ENCODE results near the gene METTL24. TPM values are rescaled to one million over a fixed set of nuclear protein-coding genes. Genes with fewer than 3 reads are reported as not detected.

Gene METTL24
- total and polyA plus RNA-seq, 2 of the 8 experiments (the other 6 are each of a cell fraction or from before 2014, with no cell fraction given) = 0.30 to 0.39 TPM

GRCh38 chr6:110378552-110378951, 20.4 kb upstream of the METTL24 start:
- Histone ChIP-seq H3K4me3 (ENCODE audit: extremely low read depth in 1 of 4, insufficient read depth in 2 of 4, low read depth in 3 of 4, low read length in 4 of 4) (no peak overlapping the region), H3K14ac (ENCODE audit: insufficient read length) (no peak overlapping the region), H4K20me1 (replicated peaks in 1 of 2; ENCODE audit: control insufficient read depth in 1 of 2, insufficient read depth in 2 of 2, low read length in 2 of 2) (no peaks in the 10 kb centered on the region), H3K4ac (replicated peaks; ENCODE audit: insufficient read length, low read depth, low read length) (no peak overlapping the region), H3K9ac (replicated peaks in 1 of 4; ENCODE audit: extremely low read depth in 1 of 4, low read depth in 3 of 4, low read length in 3 of 4) (no peak overlapping the region), H2BK12ac (ENCODE audit: low read depth, low read length) (no peak overlapping the region), H2BK15ac (ENCODE audit: low read length) (peak overlapping the region; percentile 81; the same call in 1 of the 2 replicates), H3K23me2 (ENCODE audit: low read depth, low read length) (no peaks in the 10 kb centered on the region), H3K4me1 (replicated peaks in 1 of 4; ENCODE audit: control insufficient read depth in 3 of 4, insufficient read depth in 4 of 4, low read length in 3 of 4) (peaks cover 0 to 6% (median 3%) of the 10 kb centered on the region in 4 experiments; a peak in 6 of 7 replicates), H3K18ac (ENCODE audit: extremely low read depth, low read length) (peak overlapping the region; percentile 32; the same call in 1 of the 2 replicates), H2BK120ac (replicated peaks; ENCODE audit: low read depth, low read length) (no peak overlapping the region), H2AK5ac (ENCODE audit: low read depth, low read length) (no peak overlapping the region), H4K8ac (ENCODE audit: extremely low read depth, insufficient read depth, low read length) (no peak overlapping the region), H3K23ac (ENCODE audit: insufficient read length) (no peak overlapping the region), H3K27ac (ENCODE audit: low read depth, low read length) (no peak overlapping the region), H4K5ac (ENCODE audit: insufficient read length, low read depth, low read length) (no peak overlapping the region), H3K56ac (replicated peaks; ENCODE audit: insufficient read length, low read depth, low read length) (no peak overlapping the region), H3K9me3 (ENCODE audit: insufficient read depth in 2 of 2, low read depth in 1 of 2, low read length in 1 of 2) (no peaks in the 10 kb centered on the region), H3K79me1 (ENCODE audit: low read depth, low read length) (no peaks in the 10 kb centered on the region), H2BK20ac (ENCODE audit: low read length) (no peak overlapping the region), H3K27me3 (replicated peaks in 1 of 4; ENCODE audit: control insufficient read depth in 3 of 4, extremely low read depth in 1 of 4, insufficient read depth in 3 of 4, low read length in 3 of 4) (no peaks in the 10 kb centered on the region), H2BK5ac (ENCODE audit: low read depth, low read length) (no peak overlapping the region), H2AFZ (ENCODE audit: low read length) (0 out of 2 replicates have a peak overlapping the region, but pooled peaks have one; percentile 28), H4K91ac (replicated peaks; ENCODE audit: insufficient read length, low read length) (no peak overlapping the region), H3K79me2 (ENCODE audit: control insufficient read depth in 1 of 2, insufficient read depth in 2 of 2, low read length in 2 of 2) (no peaks in the 10 kb centered on the region), H3K36me3 (ENCODE audit: control insufficient read depth in 2 of 4, insufficient read depth in 4 of 4, low read length in 3 of 4) (no peaks in the 10 kb centered on the region), H3K4me2 (ENCODE audit: insufficient read depth in 1 of 2, low read depth in 2 of 2, low read length in 2 of 2) (peak overlapping the region in 1 of 2 experiments; percentile 11; a peak in 1 of 4 replicates)
- DNase-seq (ENCODE audit: low read depth in 1 of 2, low spot score in 2 of 2) (peak; percentile 27 to 50), FAIRE-seq (no peak)
- CTCF ChIA-PET (ENCODE audit: partially characterized antibody) = interaction anchor here (1.1 kb wide), 1 partner anchor 9 kb away, joined by 3 read pairs; no protein-coding TSS in a partner anchor
- POLR2A ChIA-PET (ENCODE audit: partially characterized antibody) = no interaction called here
- 83% methylated on average over 9 of the region's 9 CpGs; no CpG with 5 or more reads in 1 of the 2 experiments for WGBS, 2 experiments (ENCODE audit: extremely low coverage in 1 of 2, insufficient coverage in 1 of 2, insufficient read length in 1 of 2, insufficient replicate concordance in 2 of 2, low coverage in 1 of 2, low lambda C conversion rate in 2 of 2, missing lambda C conversion rate in 1 of 2)
- TF ChIP-seq POU5F1 (IDR thresholded peaks at IDR 0.05; ENCODE audit: low read depth, low read length) = no peak
- TF ChIP-seq POLR2AphosphoS5 (IDR thresholded peaks at IDR 0.05; ENCODE audit: low read depth, low read length) = no peak
- no peak for TF ChIP-seq FOSL1 (IDR thresholded peaks at IDR 0.05; ENCODE audit: insufficient read depth, low read depth, low read length)
- no peak for TF ChIP-seq BRCA1 (IDR thresholded peaks at IDR 0.05; ENCODE audit: low read depth, low read length)
- no peak for TF ChIP-seq GTF2F1 (IDR thresholded peaks at IDR 0.05; ENCODE audit: borderline replicate concordance, low read depth, low read length)
- peak in 1 of 3 experiments; percentile 9; a peak in 1 of 4 replicates for TF ChIP-seq CTCF (IDR thresholded peaks at IDR 0.05; ENCODE audit: control extremely low read depth in 1 of 3, insufficient read depth in 1 of 3, low read depth in 1 of 3, low read length in 3 of 3)
- TF ChIP-seq CBX5 (IDR thresholded peaks at IDR 0.05; ENCODE audit: low read depth, low read length) = no peak
- TF ChIP-seq NANOG (IDR thresholded peaks at IDR 0.05; ENCODE audit: insufficient read depth, low read depth, low read length, poor library complexity, severe bottlenecking) = no peak
- 0 out of 4 replicates have a peak, but pooled peaks of 1 of the 2 experiments have one; percentile 14 for TF ChIP-seq RAD21 (IDR thresholded peaks at IDR 0.05 in 1 of 2, conservative IDR thresholded peaks at IDR 0.05 in 1 of 2; ENCODE audit: low read depth in 2 of 2, low read length in 2 of 2)
- no peak for TF ChIP-seq SP4 (IDR thresholded peaks at IDR 0.05; ENCODE audit: low read length)
